Ishikawa (cell line): ENCODE measurements around the gene KCNH4.

Experiments used
- CREB1 ChIP-seq: IDR thresholded peaks from 2 replicates; pipeline ENCODE4 v1.6.1; 2012; ENCODE audit warnings: low read depth
- EGR1 ChIP-seq: IDR thresholded peaks from 2 replicates; pipeline ENCODE4 v1.6.1; 2012
- EP300 ChIP-seq: IDR thresholded peaks from 2 replicates; pipeline ENCODE4 v1.6.1; 2012; ENCODE audit warnings: borderline replicate concordance
- MAX ChIP-seq: IDR thresholded peaks from 2 replicates; pipeline ENCODE4 v1.6.1; 2012
- NFIC ChIP-seq: IDR thresholded peaks from 2 replicates; pipeline ENCODE4 v1.6.1; 2012
- RAD21 ChIP-seq: IDR thresholded peaks from 2 replicates; pipeline ENCODE4 v1.6.1; 2012; ENCODE audit warnings: low read depth
- TEAD4 ChIP-seq: IDR thresholded peaks from 2 replicates; pipeline ENCODE4 v1.6.1; 2012

GRCh38 chr17:42160531-42160910, 20.4 kb downstream of the KCNH4 start:
- TF ChIP-seq MAX = no peak
- no peak for TF ChIP-seq EGR1
- no peak for TF ChIP-seq CREB1
- no peak for TF ChIP-seq RAD21
- TF ChIP-seq TEAD4 = no peak
- TF ChIP-seq EP300 = no peak
- no peak for TF ChIP-seq NFIC
